Endothelial cell of umbilical vein (primary cell): ENCODE data around the gene PAPPA.

Experiments used
- CTCF ChIP-seq, 2 donors: IDR thresholded peaks; 1 replicate in 1 of 2; 2 replicates in 1 of 2; pipeline ENCODE4 v1.5.1; 2011; ENCODE audit warnings: low read length in 2 of 2, mild to moderate bottlenecking in 2 of 2, moderate library complexity in 2 of 2, control low read depth in 1 of 2, inconsistent platforms in 1 of 2, low read depth in 1 of 2; ENCODE audit not compliant: insufficient read depth in 1 of 2; ENCODE audit errors: extremely low read depth in 1 of 2
- EZH2 ChIP-seq: IDR thresholded peaks from 2 replicates; pipeline ENCODE4 v1.6.1; 2012; ENCODE audit warnings: borderline replicate concordance, low read depth, mild to moderate bottlenecking, moderate library complexity, low read length, inconsistent platforms; ENCODE audit not compliant: severe bottlenecking
- FOS ChIP-seq: IDR thresholded peaks from 2 replicates; pipeline ENCODE4 v1.6.1; 2011; ENCODE audit warnings: mild to moderate bottlenecking, low read length, moderate library complexity, borderline replicate concordance; ENCODE audit not compliant: insufficient read depth
- GATA2 ChIP-seq: IDR thresholded peaks from 2 replicates; pipeline ENCODE4 v1.7.0; 2011; ENCODE audit warnings: low read depth, mild to moderate bottlenecking, moderate library complexity, mixed read lengths, low read length; ENCODE audit not compliant: insufficient read length, insufficient read depth
- MAX ChIP-seq: IDR thresholded peaks from 2 replicates; pipeline ENCODE4 v1.6.1; 2011; ENCODE audit not compliant: insufficient read depth, insufficient read length
- POLR2A ChIP-seq: IDR thresholded peaks from 2 replicates; pipeline ENCODE4 v1.6.1; 2012; ENCODE audit warnings: low read depth, mild to moderate bottlenecking, control low read depth, low read length
- POLR2AphosphoS5 ChIP-seq: IDR thresholded peaks from 2 replicates; pipeline ENCODE4 v1.6.1; 2012; ENCODE audit warnings: low read depth, mild to moderate bottlenecking, control low read depth, low read length, moderate library complexity; ENCODE audit not compliant: insufficient read depth

GRCh38 chr9:116449949-116450348, 296.4 kb downstream of the PAPPA start:
- TF ChIP-seq CTCF (IDR thresholded peaks at IDR 0.05; ENCODE audit: extremely low read depth in 1 of 2, insufficient read depth in 1 of 2, low read depth in 1 of 2, low read length in 2 of 2) = no peak
- no peak for TF ChIP-seq GATA2
- TF ChIP-seq FOS = no peak
- no peak for TF ChIP-seq POLR2A
- no peak for TF ChIP-seq EZH2
- no peak for TF ChIP-seq POLR2AphosphoS5
- TF ChIP-seq MAX = no peak
